Measurements from ENCODE around the gene PPP1R14D.

DNA sequence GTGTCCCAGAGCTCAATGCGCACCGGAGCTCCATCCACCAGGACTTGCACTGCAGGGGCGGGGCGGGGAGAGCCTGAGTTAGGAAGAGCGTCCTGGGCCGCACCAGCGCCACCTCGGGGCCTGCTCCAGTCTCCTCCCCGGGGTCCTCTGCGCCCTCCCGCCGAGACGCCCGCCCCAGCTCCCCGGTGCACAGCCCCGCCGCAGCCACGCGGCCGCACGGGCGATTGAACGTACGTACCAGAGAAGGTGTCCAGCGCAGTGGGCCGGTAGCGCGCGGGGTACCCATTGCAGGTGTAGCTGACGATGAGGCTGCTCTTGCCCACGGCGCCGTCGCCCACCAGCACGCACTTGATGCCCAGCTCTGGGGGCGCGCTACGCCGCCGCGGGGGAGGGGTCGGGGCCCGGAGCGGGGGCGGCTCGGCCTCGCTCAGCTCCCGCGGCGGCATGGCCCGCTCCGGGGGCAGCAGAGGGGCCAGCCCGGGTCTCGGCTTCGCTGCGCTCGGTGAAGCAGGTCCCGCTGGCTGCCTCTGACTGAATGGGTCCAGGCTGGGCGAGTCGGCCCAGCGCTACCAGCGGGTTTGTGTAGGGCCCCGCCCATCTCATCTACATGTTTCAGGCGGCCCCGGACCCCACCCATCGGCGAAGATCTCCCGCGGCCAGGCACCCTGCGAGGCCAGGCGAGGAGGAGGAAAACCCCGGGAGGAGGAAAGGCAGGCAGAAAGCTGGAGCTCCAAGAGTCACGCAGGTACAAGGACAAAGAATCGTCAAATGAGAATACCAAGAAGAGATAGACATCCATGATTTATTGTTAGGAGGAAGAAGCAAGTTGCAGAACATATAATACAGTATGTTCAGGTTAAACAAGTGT is 45.4 kb upstream of the PPP1R14D start, which contains the start of gene RHOV:
- TF ChIP-seq, protein P1, sequence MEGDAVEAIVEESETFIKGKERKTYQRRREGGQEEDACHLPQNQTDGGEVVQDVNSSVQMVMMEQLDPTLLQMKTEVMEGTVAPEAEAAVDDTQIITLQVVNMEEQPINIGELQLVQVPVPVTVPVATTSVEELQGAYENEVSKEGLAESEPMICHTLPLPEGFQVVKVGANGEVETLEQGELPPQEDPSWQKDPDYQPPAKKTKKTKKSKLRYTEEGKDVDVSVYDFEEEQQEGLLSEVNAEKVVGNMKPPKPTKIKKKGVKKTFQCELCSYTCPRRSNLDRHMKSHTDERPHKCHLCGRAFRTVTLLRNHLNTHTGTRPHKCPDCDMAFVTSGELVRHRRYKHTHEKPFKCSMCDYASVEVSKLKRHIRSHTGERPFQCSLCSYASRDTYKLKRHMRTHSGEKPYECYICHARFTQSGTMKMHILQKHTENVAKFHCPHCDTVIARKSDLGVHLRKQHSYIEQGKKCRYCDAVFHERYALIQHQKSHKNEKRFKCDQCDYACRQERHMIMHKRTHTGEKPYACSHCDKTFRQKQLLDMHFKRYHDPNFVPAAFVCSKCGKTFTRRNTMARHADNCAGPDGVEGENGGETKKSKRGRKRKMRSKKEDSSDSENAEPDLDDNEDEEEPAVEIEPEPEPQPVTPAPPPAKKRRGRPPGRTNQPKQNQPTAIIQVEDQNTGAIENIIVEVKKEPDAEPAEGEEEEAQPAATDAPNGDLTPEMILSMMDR (IDR thresholded peaks at IDR 0.05; ENCODE audit: insufficient read depth, low read length) = peak; percentile 9
- TF ChIP-seq POLR2AphosphoS5 (IDR thresholded peaks at IDR 0.05; ENCODE audit: low read depth) (no peak), GABPA (IDR thresholded peaks at IDR 0.05; ENCODE audit: low read depth) (no peak)
- TF ChIP-seq, protein P2, sequence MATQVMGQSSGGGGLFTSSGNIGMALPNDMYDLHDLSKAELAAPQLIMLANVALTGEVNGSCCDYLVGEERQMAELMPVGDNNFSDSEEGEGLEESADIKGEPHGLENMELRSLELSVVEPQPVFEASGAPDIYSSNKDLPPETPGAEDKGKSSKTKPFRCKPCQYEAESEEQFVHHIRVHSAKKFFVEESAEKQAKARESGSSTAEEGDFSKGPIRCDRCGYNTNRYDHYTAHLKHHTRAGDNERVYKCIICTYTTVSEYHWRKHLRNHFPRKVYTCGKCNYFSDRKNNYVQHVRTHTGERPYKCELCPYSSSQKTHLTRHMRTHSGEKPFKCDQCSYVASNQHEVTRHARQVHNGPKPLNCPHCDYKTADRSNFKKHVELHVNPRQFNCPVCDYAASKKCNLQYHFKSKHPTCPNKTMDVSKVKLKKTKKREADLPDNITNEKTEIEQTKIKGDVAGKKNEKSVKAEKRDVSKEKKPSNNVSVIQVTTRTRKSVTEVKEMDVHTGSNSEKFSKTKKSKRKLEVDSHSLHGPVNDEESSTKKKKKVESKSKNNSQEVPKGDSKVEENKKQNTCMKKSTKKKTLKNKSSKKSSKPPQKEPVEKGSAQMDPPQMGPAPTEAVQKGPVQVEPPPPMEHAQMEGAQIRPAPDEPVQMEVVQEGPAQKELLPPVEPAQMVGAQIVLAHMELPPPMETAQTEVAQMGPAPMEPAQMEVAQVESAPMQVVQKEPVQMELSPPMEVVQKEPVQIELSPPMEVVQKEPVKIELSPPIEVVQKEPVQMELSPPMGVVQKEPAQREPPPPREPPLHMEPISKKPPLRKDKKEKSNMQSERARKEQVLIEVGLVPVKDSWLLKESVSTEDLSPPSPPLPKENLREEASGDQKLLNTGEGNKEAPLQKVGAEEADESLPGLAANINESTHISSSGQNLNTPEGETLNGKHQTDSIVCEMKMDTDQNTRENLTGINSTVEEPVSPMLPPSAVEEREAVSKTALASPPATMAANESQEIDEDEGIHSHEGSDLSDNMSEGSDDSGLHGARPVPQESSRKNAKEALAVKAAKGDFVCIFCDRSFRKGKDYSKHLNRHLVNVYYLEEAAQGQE (IDR thresholded peaks at IDR 0.05; ENCODE audit: insufficient replicate concordance, low read depth) = no peak

Data from HL-60 (cell line).